Activated CD8-positive, alpha-beta memory T cell treated with anti-CD3 and anti-CD28 coated beads, Interleukin-2, amount 10 ng/mL, durations not matched to agents 7 days and 5 days (primary cell): Measurements from ENCODE around the gene MSANTD2. TPM values are rescaled to one million over a fixed set of nuclear protein-coding genes. Genes with fewer than 3 reads are reported as not detected.
"Not testable (repeated sequence)": the region's sequence is repeated elsewhere in the genome, so short reads cannot be mapped to it uniquely, and the experiment has no call there.

Source experiments
- ATAC-seq: fragments of 150-1000 bp; cut with Tn5 transposase; one replicate; pipeline ENCODE4 v1.10.0; 2021; ENCODE audit warnings: moderate library complexity
- CTCF ChIA-PET: fragments of 350-600 bp; sonication (Branson Sonifier 250); formaldehyde crosslinking; loops from one replicate; lab custom pipeline; 2021; ENCODE audit warnings: antibody characterized with exemption; lab: Charles Lee
- DNase-seq: peaks from one replicate; pipeline ENCODE4 v3.0.0-alpha.2; 2020
- H3K27ac Mint-ChIP-seq: one replicate; pipeline ENCODE4 v1.8.0; 2021; ENCODE audit warnings: mild to moderate bottlenecking, mixed read lengths
- H3K27me3 Mint-ChIP-seq: one replicate; pipeline ENCODE4 v1.8.0; 2021; ENCODE audit warnings: mixed read lengths
- H3K36me3 Mint-ChIP-seq: one replicate; pipeline ENCODE4 v1.8.0; 2021; ENCODE audit warnings: mild to moderate bottlenecking, mixed read lengths
- H3K4me1 Mint-ChIP-seq: one replicate; pipeline ENCODE4 v1.8.0; 2021; ENCODE audit warnings: mixed read lengths
- H3K4me3 Mint-ChIP-seq: one replicate; pipeline ENCODE4 v1.8.0; 2021; ENCODE audit warnings: mild to moderate bottlenecking, moderate library complexity, mixed read lengths
- H3K9me3 Mint-ChIP-seq: one replicate; pipeline ENCODE4 v1.8.0; 2022; ENCODE audit warnings: low read depth, mixed read lengths
- total RNA-seq, 2 experiments: library from RNA; stranded (reverse); gene quantifications; one replicate each; pipeline ENCODE4 v1.2.3, GENCODE V29; 2021

MSANTD2 gene
- total RNA-seq, 2 experiments from 2014 or later = 8.5 to 10.2 TPM

DNA sequence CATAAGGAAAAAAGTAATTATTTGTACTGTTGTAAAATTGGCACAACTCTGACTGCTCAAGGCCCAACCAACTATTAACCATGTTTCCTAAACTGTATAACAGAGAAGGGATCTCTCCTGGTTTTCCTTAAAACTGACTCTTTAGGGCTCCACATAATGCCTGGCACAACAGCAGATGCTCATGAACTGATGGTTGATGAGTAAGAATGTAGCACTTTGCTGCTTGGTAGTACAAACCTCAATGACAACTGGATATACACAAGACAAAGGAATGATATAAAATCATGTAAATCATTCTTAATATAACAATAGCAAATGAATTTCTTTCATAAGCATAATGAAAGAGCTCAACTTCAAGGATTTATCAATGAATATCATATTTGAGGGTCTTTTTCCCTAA, 11.7 kb downstream of the MSANTD2 start:
- H3K9me3 Mint-ChIP-seq = no peaks in the 10 kb centered on the region
- DNase-seq = no peak
- CTCF ChIA-PET = interaction anchor here (0.8 to 15.2 kb wide), 3 partner anchors 10 to 43 kb away, joined by 3 to 216 read pairs (median 4); partner anchors contain the start of gene ESAM
- no peaks in the 10 kb centered on the region for H3K27me3 Mint-ChIP-seq
- no peak overlapping the region for H3K27ac Mint-ChIP-seq
- H3K36me3 Mint-ChIP-seq = peaks cover 2% of the 10 kb centered on the region
- no peak for ATAC-seq
- H3K4me3 Mint-ChIP-seq = no peak overlapping the region
- H3K4me1 Mint-ChIP-seq = peaks cover 25% of the 10 kb centered on the region

DNA sequence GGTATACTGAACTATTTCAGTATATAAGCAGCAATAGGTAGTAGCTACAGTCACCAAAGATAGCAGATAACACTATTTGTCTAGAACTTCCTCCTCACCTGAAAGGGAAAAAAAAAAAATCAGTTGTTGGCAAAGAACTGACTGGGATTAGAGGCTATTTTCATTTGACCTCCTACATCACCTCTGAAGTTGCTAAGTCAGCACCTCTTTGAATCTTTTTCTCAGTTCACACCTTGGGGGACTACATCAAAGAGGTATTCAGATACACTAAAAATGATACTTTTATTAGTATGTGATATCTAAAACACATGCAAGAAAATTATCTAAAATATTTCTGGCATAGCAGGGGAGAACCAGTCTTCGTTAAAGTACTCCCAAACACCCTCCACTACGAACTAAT, 16.2 kb downstream of the MSANTD2 start:
- H3K9me3 Mint-ChIP-seq = no peaks in the 10 kb centered on the region
- ATAC-seq (no peak), DNase-seq (no peak)
- H3K27me3 Mint-ChIP-seq = no peaks in the 10 kb centered on the region
- H3K36me3 Mint-ChIP-seq = peaks cover 2% of the 10 kb centered on the region
- no peak overlapping the region for H3K27ac Mint-ChIP-seq
- no peaks in the 10 kb centered on the region for H3K4me1 Mint-ChIP-seq
- no peak overlapping the region for H3K4me3 Mint-ChIP-seq
- CTCF ChIA-PET = interaction anchor here (1.1 to 1.6 kb wide), 3 partner anchors 9 to 53 kb away, joined by 3 to 4 read pairs (median 3); no protein-coding TSS in a partner anchor

DNA sequence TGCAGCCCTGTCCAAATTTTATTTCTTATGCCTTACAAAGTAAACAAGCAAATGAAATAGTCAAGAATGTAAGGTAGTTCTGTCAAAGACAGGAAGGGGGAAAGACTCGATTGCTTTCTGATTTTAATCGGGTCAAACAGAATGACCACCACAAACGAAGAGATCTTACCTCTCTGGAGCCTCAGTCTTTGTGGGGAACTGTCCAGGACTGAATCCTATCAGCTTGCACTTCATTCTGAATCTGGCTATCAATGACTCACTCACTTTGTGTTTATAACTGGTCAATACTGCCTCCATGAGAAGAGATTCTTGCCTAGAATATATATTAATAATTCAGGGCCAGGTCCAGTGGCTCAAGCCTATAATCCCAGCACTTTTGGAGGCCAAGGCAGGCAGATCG, 17.2 kb downstream of the MSANTD2 start:
- Mint-ChIP-seq H3K4me3 (no peak overlapping the region), H3K4me1 (no peaks in the 10 kb centered on the region), H3K27ac (no peak overlapping the region), H3K36me3 (peaks cover 2% of the 10 kb centered on the region), H3K27me3 (no peaks in the 10 kb centered on the region), H3K9me3 (no peaks in the 10 kb centered on the region)
- DNase-seq = no peak
- CTCF ChIA-PET = interaction anchor here (0.6 to 1.6 kb wide), 4 partner anchors 18 to 657 kb away, joined by 3 to 4 read pairs (median 3); no protein-coding TSS in a partner anchor
- ATAC-seq = no peak

DNA sequence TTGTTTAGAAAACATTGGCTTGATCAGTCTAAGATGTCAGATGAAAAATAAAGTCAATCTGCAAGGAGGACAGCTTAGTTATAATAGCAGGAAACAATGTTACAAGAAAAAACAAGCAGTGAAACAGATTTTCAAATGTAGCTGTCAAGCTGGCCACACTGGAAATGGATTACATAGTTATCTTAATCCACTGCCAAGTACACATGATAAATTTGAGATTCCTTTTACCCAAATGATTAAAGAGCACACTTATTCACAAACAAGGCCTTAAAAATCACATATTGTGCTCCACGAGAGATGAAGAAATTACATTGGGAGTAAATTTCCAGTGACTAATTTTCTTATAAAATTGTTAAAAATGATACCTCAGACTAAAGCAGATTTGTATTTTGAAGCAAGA, 20.6 kb downstream of the MSANTD2 start:
- Mint-ChIP-seq H3K4me1 (peaks cover 10% of the 10 kb centered on the region), H3K27ac (no peak overlapping the region), H3K4me3 (no peak overlapping the region), H3K9me3 (no peaks in the 10 kb centered on the region), H3K27me3 (no peaks in the 10 kb centered on the region), H3K36me3 (no peaks in the 10 kb centered on the region)
- ATAC-seq (no peak), DNase-seq (no peak)
- CTCF ChIA-PET = interaction anchor here (0.6 to 1.4 kb wide), 5 partner anchors 11 to 21 kb away, joined by 3 to 5 read pairs (median 4); no protein-coding TSS in a partner anchor

DNA sequence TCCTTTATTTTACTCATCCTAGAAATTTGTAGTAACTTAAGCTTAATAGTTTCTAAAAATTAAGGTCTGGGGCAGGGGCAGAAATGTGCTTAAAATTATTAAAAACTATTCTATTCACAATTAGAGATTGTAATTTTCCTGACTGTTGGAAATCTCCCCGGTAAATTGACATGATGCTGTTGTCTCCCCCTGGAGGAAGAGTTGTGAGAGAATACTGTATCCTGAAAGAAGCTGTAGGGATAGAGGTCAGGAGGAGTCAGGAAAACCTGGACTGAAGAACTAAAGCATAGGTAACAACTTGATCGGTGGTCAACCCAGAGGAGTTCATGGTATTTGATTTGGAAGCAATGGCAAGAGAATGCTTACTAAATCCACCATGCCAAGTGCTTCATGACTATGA, 21.9 kb downstream of the MSANTD2 start:
- Mint-ChIP-seq H3K27me3 (no peaks in the 10 kb centered on the region), H3K27ac (no peak overlapping the region), H3K4me3 (no peak overlapping the region), H3K4me1 (peaks cover 10% of the 10 kb centered on the region), H3K9me3 (no peaks in the 10 kb centered on the region), H3K36me3 (no peaks in the 10 kb centered on the region)
- ATAC-seq = no peak
- DNase-seq = no peak
- CTCF ChIA-PET = interaction anchor here (0.8 to 1.7 kb wide), 4 partner anchors 12 to 18 kb away, joined by 3 to 5 read pairs (median 4); no protein-coding TSS in a partner anchor

DNA sequence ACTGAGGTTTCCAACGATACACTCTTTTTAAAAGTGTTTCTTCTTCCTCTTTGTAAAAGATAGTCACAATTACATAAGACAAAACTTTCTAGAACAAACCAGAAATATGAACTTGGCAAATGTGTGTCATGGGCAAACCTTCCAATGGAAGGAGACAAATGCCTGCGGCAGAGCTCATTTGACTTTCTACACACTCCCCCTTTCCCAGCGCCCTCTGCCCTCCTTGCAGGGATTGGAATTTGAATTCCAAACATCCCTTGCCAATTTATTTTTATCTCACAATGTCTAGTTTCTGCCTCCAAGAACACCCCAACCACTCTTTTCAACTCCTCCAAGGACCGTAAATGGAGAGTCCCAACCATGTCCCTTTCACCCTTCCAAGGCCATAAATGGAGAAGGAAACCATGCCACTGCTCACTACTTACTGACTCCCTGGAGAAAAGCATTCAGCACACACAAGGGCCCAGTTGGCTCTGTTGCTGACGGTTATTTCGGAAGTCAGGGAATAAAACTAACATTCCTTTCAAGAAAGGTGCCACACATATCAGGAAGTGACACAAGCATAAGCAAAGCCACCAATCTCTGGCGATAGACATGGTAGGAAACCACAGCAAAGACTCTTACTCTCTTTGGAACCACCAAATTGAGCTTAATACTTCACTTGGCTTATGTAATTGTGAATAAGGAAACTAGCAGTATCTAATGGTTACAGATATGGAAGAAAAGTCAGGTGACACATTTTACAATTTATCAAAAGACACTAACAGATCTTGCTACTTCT, 23.2 kb downstream of the MSANTD2 start:
- Mint-ChIP-seq H3K4me3 (no peak overlapping the region), H3K36me3 (no peaks in the 10 kb centered on the region), H3K27me3 (no peaks in the 10 kb centered on the region), H3K9me3 (no peaks in the 10 kb centered on the region), H3K4me1 (peaks cover 10% of the 10 kb centered on the region), H3K27ac (no peak overlapping the region)
- ATAC-seq (no peak), DNase-seq (no peak)
- CTCF ChIA-PET = no interaction called here

DNA sequence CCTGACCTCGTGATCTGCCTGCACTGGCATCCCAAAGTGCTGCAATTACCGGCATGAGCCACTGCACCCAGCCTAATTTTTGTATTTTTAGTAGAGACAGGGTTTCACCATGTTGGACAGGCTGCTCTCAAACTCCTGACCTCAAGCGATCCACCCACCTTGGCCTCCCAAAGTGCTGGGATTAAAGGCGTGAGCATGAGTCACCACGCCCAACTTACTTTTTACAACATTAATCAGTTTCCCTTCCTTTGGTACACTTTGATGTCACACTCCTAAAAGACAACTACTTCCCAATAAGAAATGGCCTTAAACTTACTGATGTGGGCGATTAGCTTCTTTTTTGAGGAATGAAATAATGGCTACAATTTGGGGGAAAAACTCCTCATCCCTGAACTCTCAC, 29.2 kb downstream of the MSANTD2 start:
- H3K27me3 Mint-ChIP-seq, H3K4me1 Mint-ChIP-seq, DNase-seq, H3K9me3 Mint-ChIP-seq, ATAC-seq, H3K4me3 Mint-ChIP-seq, H3K27ac Mint-ChIP-seq, H3K36me3 Mint-ChIP-seq: not testable (repeated sequence)
- CTCF ChIA-PET = interaction anchor here (2.2 to 18.4 kb wide), 2 partner anchors 25 to 102 kb away, joined by 8 to 216 read pairs; partner anchors contain the start of gene MSANTD2

DNA sequence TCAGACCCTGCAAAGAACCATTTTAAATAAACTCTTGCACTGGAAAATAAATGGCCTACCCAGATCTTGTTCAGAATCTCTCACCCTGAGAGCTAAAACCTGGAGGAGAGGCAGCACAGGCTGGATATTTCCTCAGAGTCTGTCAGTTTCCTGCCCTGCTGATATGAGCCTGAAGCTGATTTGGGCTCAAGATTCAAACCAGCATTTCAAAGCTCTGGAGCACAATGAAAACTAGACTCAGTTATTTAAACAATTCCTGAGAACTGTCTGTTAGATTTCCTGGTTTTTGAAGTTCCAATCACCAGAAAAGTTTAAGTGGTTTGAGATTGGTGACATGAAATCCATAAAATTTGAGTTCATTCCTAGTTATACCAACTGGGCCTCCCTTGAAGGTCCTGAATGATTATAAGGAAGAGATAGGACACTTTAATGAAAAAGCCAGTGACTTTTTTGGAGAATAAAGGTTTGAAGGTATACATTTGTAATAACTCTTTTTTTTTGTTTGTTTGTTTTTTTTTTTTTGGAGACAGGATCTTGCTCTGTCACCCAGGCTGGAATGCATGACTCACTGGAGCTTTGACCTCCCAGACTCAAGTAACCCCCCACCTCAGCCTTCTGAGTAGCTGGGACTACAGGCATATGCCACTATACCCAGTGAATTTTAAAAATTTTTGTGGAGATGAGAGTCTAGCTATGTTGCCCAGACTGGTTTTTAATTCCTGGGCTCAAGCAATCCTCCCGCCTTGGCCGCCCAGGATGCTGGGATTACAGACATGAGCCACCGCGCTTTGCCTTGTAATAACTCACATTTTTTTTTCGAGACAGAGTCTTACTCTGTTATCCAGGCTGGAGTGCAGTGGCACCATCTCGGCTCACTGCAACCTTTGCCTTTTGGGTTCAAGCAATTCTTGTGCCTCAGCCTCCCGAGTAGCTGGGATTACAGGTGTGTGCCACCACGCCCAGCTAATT, 30.1 kb downstream of the MSANTD2 start:
- no peaks in the 10 kb centered on the region for H3K27me3 Mint-ChIP-seq

DNA sequence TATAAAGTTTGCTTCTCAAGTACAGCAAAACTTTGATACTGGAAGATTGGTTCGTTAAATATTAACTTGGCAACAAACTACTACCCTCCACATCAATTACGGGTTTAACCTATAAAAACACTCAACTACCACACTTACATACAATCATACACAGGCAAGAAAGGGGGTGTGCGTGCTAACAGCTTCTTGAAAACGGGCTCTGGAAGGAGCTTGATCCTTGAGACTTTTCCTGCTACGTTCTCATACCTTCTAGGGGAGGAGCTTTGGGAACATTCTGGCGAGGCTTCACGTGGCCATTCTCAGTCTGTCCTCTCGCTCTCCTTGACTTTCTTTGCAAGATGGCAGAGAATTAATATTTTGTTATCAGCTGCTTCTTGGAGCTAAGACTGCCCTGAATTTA, 31.3 kb downstream of the MSANTD2 start:
- Mint-ChIP-seq H3K9me3 (no peaks in the 10 kb centered on the region), H3K36me3 (peaks cover 8% of the 10 kb centered on the region), H3K4me3 (no peak overlapping the region), H3K27me3 (no peaks in the 10 kb centered on the region), H3K4me1 (no peaks in the 10 kb centered on the region), H3K27ac (no peak overlapping the region)
- DNase-seq = no peak
- CTCF ChIA-PET = interaction anchor here (0.8 to 18.4 kb wide), 8 partner anchors 10 to 125 kb away, joined by 3 to 216 read pairs (median 4); partner anchors contain the start of gene MSANTD2
- ATAC-seq = no peak

More for the DNA sequence above, 30.1 kb downstream of the MSANTD2 start:
- no peak for ATAC-seq
- CTCF ChIA-PET = interaction anchor here (0.9 to 18.4 kb wide), 7 partner anchors 15 to 126 kb away, joined by 3 to 216 read pairs (median 4); partner anchors contain the start of gene MSANTD2
- DNase-seq = no peak
- Mint-ChIP-seq H3K27ac (no peak overlapping the region), H3K36me3 (peaks cover 8% of the 10 kb centered on the region), H3K4me3 (no peak overlapping the region), H3K4me1 (no peaks in the 10 kb centered on the region), H3K9me3 (no peaks in the 10 kb centered on the region)

DNA sequence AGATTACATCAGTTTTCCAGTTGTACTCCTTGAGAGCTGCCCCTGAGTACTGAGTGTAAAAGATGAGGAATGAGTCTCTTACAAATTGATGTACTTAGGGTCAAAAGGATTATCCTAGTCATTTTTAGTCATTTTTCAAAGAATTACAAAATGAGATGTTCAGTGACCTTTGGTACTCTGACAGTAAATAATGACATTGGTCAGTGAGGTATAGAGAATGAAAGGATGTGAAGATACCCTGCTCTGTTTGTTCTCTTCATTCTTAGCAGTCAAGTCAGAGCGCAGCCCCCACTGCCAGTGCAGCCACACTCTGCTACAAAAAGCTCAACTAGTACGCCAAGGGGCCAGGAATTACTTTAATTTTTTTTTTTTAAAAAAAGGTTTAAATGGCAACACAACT, 34.0 kb downstream of the MSANTD2 start:
- Mint-ChIP-seq H3K4me3 (no peak overlapping the region), H3K36me3 (peaks cover 3% of the 10 kb centered on the region), H3K9me3 (no peaks in the 10 kb centered on the region), H3K27me3 (peaks cover 7% of the 10 kb centered on the region), H3K4me1 (peaks cover 8% of the 10 kb centered on the region), H3K27ac (no peak overlapping the region)
- ATAC-seq = no peak
- no peak for DNase-seq
- CTCF ChIA-PET = interaction anchor here (0.8 to 18.4 kb wide), 7 partner anchors 19 to 135 kb away, joined by 3 to 216 read pairs (median 3); partner anchors contain the start of gene MSANTD2

DNA sequence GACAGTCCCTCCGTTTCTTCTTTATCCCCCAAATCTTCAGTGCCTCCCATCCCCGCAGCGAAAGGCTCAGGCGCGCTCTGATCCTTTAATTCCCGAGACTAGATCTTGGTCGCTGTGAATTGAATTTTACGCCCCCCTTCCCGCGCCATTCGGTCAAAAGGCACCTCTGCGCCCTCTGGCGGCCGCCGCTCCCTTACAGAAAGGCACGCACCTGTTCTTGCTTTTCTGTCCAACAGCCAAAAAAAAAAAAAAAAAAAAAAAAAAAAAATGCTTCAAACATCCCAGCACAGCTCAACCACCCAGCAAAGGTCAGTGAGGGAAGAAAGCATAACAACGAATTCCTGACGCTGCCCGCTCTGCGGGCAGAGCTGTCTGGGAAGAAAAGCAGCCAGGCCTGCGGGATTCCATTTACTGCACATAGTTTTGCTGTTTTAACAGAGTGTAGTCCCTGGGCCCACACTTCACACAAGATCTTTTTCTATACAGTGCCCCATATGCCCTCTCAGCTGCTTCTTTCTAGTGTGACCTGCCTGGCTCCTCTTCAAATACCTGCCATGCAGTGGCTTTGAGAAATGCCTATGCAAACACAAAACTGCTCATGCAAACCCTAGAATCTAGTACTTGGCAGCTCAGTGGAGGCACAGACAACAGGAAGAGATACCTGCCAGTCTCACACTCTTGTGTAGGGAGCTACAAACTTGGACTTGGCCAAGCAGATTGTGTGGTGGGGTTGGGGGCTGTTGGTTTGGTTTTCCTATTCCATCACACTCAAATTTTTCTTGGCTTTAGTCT, 36.9 kb downstream of the MSANTD2 start:
- CTCF ChIA-PET = interaction anchor here (0.6 to 18.4 kb wide), 32 partner anchors 9 to 1332 kb away, joined by 3 to 216 read pairs (median 4); partner anchors contain the start of genes MSANTD2, NRGN, SIAE and SPA17
- Mint-ChIP-seq H3K27ac (no peak overlapping the region), H3K4me3 (peak overlapping the region; percentile 74), H3K9me3 (no peaks in the 10 kb centered on the region), H3K4me1 (peaks cover 16% of the 10 kb centered on the region), H3K36me3 (peaks cover 1% of the 10 kb centered on the region), H3K27me3 (peaks cover 30% of the 10 kb centered on the region)
- ATAC-seq (peak; percentile 46), DNase-seq (peak; percentile 87)

DNA sequence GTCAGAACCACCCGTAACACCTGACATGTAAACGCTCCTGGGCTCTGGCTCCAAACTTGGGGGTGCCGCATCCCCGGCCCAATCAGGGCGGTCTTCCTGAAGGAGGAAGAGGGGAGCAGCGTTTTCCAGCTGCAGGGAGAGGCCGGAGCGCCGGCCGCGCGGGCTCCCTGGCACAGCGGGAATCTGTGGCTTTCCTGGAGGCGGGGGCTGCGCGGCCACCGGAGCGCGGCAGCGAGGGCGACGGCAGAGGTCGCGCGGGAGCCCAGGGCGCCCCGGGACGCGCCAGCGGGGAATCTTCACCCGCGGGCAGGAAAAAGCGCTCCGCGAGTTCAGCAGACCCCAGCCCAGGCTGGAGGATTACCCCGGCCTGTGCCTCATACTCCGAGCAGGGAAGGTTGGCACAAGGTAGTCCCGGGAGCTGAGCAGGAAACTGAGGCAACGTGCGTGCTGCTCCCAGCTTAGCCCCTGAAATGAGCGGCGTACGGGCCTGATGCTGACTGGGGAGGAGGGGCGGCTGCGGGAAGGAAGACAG, 37.5 kb downstream of the MSANTD2 start:
- peaks cover 1% of the 10 kb centered on the region for H3K36me3 Mint-ChIP-seq
- no peak overlapping the region for H3K27ac Mint-ChIP-seq
- peak overlapping the region; percentile 74 for H3K4me3 Mint-ChIP-seq
- CTCF ChIA-PET = interaction anchor here (0.7 to 18.4 kb wide), 24 partner anchors 10 to 139 kb away, joined by 3 to 216 read pairs (median 7); partner anchors contain the start of genes MSANTD2, NRGN, SIAE and SPA17
- H3K9me3 Mint-ChIP-seq = no peaks in the 10 kb centered on the region
- H3K27me3 Mint-ChIP-seq = peaks cover 37% of the 10 kb centered on the region
- peak; percentile 35 for ATAC-seq
- peaks cover 19% of the 10 kb centered on the region for H3K4me1 Mint-ChIP-seq
- DNase-seq = no peak
